ENCODE results near the gene PSMD9. TPM values are rescaled to one million over a fixed set of nuclear protein-coding genes. Genes with fewer than 3 reads are reported as not detected.

PSMD9 gene
- total RNA-seq, 1 experiment from 2014 or later, result 62.7 TPM

DNA sequence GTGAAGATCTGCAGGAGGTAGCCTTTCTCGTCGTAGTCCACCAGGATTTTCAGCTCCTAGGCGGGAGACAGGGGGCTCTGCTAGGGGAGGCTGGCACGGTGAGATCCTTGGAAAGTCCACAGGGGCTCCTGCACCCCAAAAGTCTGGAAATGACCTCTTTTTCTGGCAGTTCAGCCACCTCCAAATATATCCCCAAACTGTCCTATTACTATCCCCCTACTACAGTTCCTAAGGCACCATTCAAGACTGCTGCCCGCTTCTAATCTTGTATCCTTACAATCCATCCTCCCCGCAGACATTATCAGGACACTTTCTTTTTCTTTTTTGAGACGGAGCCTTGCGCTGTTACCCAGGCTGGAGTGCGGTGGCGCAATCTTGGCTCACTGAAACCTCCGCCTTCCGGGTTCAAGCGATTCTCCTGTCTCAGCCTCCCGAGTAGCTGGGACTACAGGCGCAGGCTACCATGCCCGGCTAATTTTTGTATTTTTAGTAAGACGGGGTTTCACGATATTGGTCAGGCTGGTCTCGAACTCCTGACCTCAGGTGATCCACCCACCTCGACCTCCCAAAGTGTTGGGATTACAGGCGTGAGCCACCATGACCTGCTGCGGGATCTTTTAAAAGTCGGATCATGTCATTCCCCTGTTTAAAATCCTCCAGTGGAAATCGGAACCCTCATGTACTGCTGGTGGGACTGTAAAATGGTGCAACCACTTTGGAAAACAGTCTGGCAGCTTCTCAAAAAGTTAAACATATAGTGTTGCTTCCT, 48.4 kb upstream of the PSMD9 start:
- ATAC-seq, result peak; percentile 6; the same call in 1 of the 2 replicates
- BruUV-seq (replicated peaks), result no TSS peak

DNA sequence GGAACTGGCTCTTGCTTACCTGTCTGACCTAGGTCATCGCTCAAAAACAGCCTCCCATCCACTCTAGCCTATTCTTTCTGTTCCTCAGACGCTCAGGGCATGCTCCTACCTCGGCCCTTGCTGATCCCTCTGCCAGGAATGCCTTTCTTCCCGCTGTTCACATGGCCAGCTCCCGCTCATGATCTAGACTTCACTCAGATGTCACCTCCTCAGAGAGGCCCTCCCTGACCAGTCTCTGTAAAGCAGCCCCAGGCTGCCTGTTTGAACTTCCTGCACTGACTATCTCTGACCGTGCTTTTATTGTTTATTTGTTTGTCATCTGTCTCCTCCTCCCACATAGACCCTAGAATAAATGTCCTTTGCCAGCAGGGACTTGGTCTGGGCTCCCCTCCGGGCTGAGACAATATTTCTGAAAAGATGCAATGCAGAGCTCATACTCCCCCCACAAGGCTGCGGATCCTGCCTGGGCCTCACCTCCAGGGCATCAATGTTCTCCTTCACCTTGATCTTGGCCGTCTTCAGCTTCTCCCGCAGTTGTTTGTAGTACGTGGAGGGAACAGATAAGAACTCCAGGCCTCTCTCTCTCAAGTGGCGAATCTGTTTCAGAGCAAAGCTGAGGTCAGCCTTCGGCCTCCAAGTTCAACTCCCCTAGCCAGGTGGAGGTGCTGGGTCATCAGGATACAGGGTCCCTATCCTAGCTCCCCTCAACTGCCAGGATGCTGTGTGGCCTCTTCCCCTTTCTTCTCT, 45.2 kb upstream of the PSMD9 start:
- intact Hi-C loops (cut with micrococcal nuclease; ENCODE audit: unreplicated experiment), result no loop called here
- Histone ChIP-seq H3K27me3 (ENCODE audit: control insufficient read depth, insufficient read depth, low read length) (no peaks in the 10 kb centered on the region), H3K9me3 (ENCODE audit: control insufficient read depth, insufficient read depth, low read depth, low read length) (no peaks in the 10 kb centered on the region), H3K4me3 (ENCODE audit: low read depth in 2 of 2, low read length in 2 of 2) (no peak overlapping the region), H3K4me1 (ENCODE audit: control insufficient read depth, insufficient read depth, low read length) (peaks cover 8% of the 10 kb centered on the region; the same call in 1 of the 2 replicates), H3K27ac (ENCODE audit: low read length) (no peak overlapping the region), H3K36me3 (ENCODE audit: control insufficient read depth, insufficient read depth, low read length) (no peaks in the 10 kb centered on the region)
- in situ Hi-C loops (cut with HindIII; ENCODE audit: low pct_unique_long_range_greater_than_20kb, low sequenced_read_pairs), result no loop called here
- no peak for TF ChIP-seq POLR2AphosphoS5 (IDR thresholded peaks at IDR 0.05; ENCODE audit: low read depth, low read length)
- TF ChIP-seq TCF7L2 (IDR thresholded peaks at IDR 0.05; ENCODE audit: low read depth, low read length), result no peak
- no peak for TF ChIP-seq SIN3A (IDR thresholded peaks at IDR 0.05; ENCODE audit: borderline replicate concordance, insufficient read depth, low read depth, low read length)
- TF ChIP-seq, protein P1, sequence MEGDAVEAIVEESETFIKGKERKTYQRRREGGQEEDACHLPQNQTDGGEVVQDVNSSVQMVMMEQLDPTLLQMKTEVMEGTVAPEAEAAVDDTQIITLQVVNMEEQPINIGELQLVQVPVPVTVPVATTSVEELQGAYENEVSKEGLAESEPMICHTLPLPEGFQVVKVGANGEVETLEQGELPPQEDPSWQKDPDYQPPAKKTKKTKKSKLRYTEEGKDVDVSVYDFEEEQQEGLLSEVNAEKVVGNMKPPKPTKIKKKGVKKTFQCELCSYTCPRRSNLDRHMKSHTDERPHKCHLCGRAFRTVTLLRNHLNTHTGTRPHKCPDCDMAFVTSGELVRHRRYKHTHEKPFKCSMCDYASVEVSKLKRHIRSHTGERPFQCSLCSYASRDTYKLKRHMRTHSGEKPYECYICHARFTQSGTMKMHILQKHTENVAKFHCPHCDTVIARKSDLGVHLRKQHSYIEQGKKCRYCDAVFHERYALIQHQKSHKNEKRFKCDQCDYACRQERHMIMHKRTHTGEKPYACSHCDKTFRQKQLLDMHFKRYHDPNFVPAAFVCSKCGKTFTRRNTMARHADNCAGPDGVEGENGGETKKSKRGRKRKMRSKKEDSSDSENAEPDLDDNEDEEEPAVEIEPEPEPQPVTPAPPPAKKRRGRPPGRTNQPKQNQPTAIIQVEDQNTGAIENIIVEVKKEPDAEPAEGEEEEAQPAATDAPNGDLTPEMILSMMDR (IDR thresholded peaks at IDR 0.05), result no peak
- TF ChIP-seq, protein P2, sequence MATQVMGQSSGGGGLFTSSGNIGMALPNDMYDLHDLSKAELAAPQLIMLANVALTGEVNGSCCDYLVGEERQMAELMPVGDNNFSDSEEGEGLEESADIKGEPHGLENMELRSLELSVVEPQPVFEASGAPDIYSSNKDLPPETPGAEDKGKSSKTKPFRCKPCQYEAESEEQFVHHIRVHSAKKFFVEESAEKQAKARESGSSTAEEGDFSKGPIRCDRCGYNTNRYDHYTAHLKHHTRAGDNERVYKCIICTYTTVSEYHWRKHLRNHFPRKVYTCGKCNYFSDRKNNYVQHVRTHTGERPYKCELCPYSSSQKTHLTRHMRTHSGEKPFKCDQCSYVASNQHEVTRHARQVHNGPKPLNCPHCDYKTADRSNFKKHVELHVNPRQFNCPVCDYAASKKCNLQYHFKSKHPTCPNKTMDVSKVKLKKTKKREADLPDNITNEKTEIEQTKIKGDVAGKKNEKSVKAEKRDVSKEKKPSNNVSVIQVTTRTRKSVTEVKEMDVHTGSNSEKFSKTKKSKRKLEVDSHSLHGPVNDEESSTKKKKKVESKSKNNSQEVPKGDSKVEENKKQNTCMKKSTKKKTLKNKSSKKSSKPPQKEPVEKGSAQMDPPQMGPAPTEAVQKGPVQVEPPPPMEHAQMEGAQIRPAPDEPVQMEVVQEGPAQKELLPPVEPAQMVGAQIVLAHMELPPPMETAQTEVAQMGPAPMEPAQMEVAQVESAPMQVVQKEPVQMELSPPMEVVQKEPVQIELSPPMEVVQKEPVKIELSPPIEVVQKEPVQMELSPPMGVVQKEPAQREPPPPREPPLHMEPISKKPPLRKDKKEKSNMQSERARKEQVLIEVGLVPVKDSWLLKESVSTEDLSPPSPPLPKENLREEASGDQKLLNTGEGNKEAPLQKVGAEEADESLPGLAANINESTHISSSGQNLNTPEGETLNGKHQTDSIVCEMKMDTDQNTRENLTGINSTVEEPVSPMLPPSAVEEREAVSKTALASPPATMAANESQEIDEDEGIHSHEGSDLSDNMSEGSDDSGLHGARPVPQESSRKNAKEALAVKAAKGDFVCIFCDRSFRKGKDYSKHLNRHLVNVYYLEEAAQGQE (IDR thresholded peaks at IDR 0.05; ENCODE audit: insufficient read depth in 1 of 2, low read depth in 2 of 2, low read length in 1 of 2), result no peak
- ATAC-seq, result no peak
- POLR2A ChIA-PET, result interaction anchor here (0.6 kb wide), 1 partner anchor 48 kb away, joined by 11 read pairs; no protein-coding TSS in a partner anchor
- CTCF ChIA-PET, result no interaction called here
- BruUV-seq (replicated peaks), result no TSS peak
- DNase-seq (ENCODE audit: low read depth, low spot score), result no peak

More for the DNA sequence above, 48.4 kb upstream of the PSMD9 start:
- in situ Hi-C loops (cut with HindIII; ENCODE audit: low pct_unique_long_range_greater_than_20kb, low sequenced_read_pairs), result no loop called here
- Histone ChIP-seq H3K9me3 (ENCODE audit: control insufficient read depth, insufficient read depth, low read depth, low read length) (no peaks in the 10 kb centered on the region), H3K36me3 (ENCODE audit: control insufficient read depth, insufficient read depth, low read length) (no peaks in the 10 kb centered on the region), H3K27ac (ENCODE audit: low read length) (peak overlapping the region; percentile 81), H3K4me3 (ENCODE audit: low read depth in 2 of 2, low read length in 2 of 2) (peak overlapping the region; percentile 76 to 80), H3K27me3 (ENCODE audit: control insufficient read depth, insufficient read depth, low read length) (no peaks in the 10 kb centered on the region), H3K4me1 (ENCODE audit: control insufficient read depth, insufficient read depth, low read length) (peaks cover 8% of the 10 kb centered on the region; the same call in 1 of the 2 replicates)
- POLR2A ChIA-PET, result interaction anchor here (0.5 kb wide), 1 partner anchor 22 kb away, joined by 5 read pairs; no protein-coding TSS in a partner anchor
- CTCF ChIA-PET, result interaction anchor here (0.6 kb wide), 1 partner anchor 24 kb away, joined by 8 read pairs; no protein-coding TSS in a partner anchor
- DNase-seq (ENCODE audit: low read depth, low spot score), result no peak
- intact Hi-C loops (cut with micrococcal nuclease; ENCODE audit: unreplicated experiment), result no loop called here
- TF ChIP-seq, protein P1 (IDR thresholded peaks at IDR 0.05), result no peak
- TF ChIP-seq SIN3A (IDR thresholded peaks at IDR 0.05; ENCODE audit: borderline replicate concordance, insufficient read depth, low read depth, low read length), result 0 out of 2 replicates have a peak, but pooled peaks have one; percentile 41

All from Panc1 (cell line).